ENCODE data around the gene MAP2. TPM values are rescaled to one million over a fixed set of nuclear protein-coding genes. Genes with fewer than 3 reads are reported as not detected.

MAP2 gene
- total and polyA plus RNA-seq, 2 donors (not counting 1 experiment from before 2014, with no cell fraction given) = 51.0 to 60.1 TPM

DNA sequence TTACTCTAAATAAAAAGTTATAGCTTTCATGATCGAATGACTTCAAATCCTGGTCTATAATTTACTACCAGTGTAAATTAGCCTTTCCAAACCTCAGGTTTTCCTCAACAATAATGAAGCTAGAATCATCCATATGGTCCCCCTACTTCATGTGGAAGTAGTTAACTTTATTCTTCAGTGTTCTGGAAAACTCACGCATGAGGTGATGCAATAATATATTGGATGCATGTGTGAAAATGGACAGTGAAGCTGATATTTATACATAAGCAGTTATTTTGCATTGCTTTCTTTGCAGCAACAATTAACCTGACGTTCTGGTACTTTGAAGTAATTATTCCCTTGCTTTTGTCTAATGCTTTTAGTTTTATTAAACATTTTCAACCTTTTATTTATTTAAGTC is 329.2 kb downstream of the MAP2 start:
- Histone ChIP-seq H3K27ac (ENCODE audit: insufficient read depth, low read length) (no peak overlapping the region), H3K9ac (ENCODE audit: insufficient read depth, low read length) (no peak overlapping the region), H3K4me1 (ENCODE audit: control insufficient read depth, extremely low read depth, insufficient read depth, low read length) (no peaks in the 10 kb centered on the region), H3K9me3 (ENCODE audit: control insufficient read depth, insufficient read depth, low read depth, low read length) (no peaks in the 10 kb centered on the region), H4K20me1 (ENCODE audit: control insufficient read depth, extremely low read depth, insufficient read depth, low read length) (no peaks in the 10 kb centered on the region), H3K4me3 (replicated peaks in 1 of 4; ENCODE audit: control extremely low read depth in 1 of 4, insufficient read depth in 1 of 4, low read depth in 3 of 4, low read length in 4 of 4) (no peak overlapping the region), H3K36me3 (ENCODE audit: control insufficient read depth, insufficient read depth, low read length) (no peaks in the 10 kb centered on the region), H3K79me2 (ENCODE audit: control insufficient read depth, insufficient read depth, low read length) (no peaks in the 10 kb centered on the region), H2AFZ (ENCODE audit: low read length) (no peak overlapping the region), H3K4me2 (ENCODE audit: extremely low read depth, insufficient read depth, low read length) (no peak overlapping the region), H3K27me3 (ENCODE audit: control insufficient read depth, insufficient read depth, low read length) (no peaks in the 10 kb centered on the region)
- no peak for TF ChIP-seq EZH2 (IDR thresholded peaks at IDR 0.05; ENCODE audit: low read length, missing control alignments)
- TF ChIP-seq, protein P1, sequence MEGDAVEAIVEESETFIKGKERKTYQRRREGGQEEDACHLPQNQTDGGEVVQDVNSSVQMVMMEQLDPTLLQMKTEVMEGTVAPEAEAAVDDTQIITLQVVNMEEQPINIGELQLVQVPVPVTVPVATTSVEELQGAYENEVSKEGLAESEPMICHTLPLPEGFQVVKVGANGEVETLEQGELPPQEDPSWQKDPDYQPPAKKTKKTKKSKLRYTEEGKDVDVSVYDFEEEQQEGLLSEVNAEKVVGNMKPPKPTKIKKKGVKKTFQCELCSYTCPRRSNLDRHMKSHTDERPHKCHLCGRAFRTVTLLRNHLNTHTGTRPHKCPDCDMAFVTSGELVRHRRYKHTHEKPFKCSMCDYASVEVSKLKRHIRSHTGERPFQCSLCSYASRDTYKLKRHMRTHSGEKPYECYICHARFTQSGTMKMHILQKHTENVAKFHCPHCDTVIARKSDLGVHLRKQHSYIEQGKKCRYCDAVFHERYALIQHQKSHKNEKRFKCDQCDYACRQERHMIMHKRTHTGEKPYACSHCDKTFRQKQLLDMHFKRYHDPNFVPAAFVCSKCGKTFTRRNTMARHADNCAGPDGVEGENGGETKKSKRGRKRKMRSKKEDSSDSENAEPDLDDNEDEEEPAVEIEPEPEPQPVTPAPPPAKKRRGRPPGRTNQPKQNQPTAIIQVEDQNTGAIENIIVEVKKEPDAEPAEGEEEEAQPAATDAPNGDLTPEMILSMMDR (conservative IDR thresholded peaks at IDR 0.05 in 1 of 2, IDR thresholded peaks at IDR 0.05 in 1 of 2; ENCODE audit: low read depth in 1 of 2, low read length in 2 of 2) = no peak
- DNase-seq (ENCODE audit: low read depth in 2 of 2) = no peak

DNA sequence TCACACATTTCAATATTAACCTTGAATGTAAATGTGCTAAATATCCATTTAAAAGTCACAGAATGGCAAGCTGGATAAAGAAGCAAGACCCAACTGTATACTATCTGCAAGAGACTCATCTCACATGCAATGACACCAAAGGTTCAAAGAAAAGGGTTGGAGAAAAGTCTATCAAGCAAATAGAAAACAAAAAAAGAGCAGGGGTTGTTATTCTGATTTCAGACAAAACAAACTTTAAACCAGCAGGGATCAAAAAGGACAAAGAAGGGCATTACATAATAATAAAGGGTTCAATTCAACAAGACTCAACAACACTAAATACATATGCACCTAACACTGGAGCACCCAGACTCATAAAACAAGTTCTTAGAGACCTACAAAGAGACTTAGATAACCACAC is 333.3 kb downstream of the MAP2 start:
- no peaks in the 10 kb centered on the region for H3K9me3 ChIP-seq (ENCODE audit: control insufficient read depth, insufficient read depth, low read depth, low read length)
- H3K9ac ChIP-seq (ENCODE audit: insufficient read depth, low read length) = no peak overlapping the region
- TF ChIP-seq, protein P1 (conservative IDR thresholded peaks at IDR 0.05 in 1 of 2, IDR thresholded peaks at IDR 0.05 in 1 of 2; ENCODE audit: low read depth in 1 of 2, low read length in 2 of 2) = no peak
- no peak for TF ChIP-seq EZH2 (IDR thresholded peaks at IDR 0.05; ENCODE audit: low read length, missing control alignments)
- H3K4me1 ChIP-seq (ENCODE audit: control insufficient read depth, extremely low read depth, insufficient read depth, low read length) = no peaks in the 10 kb centered on the region
- H2AFZ ChIP-seq (ENCODE audit: low read length) = no peak overlapping the region
- no peak overlapping the region for H3K4me2 ChIP-seq (ENCODE audit: extremely low read depth, insufficient read depth, low read length)
- H3K4me3 ChIP-seq (replicated peaks in 1 of 4; ENCODE audit: control extremely low read depth in 1 of 4, insufficient read depth in 1 of 4, low read depth in 3 of 4, low read length in 4 of 4) = no peak overlapping the region
- no peak for DNase-seq (ENCODE audit: low read depth in 2 of 2)
- H3K79me2 ChIP-seq (ENCODE audit: control insufficient read depth, insufficient read depth, low read length) = no peaks in the 10 kb centered on the region
- H3K27me3 ChIP-seq (ENCODE audit: control insufficient read depth, insufficient read depth, low read length) = no peaks in the 10 kb centered on the region
- no peak overlapping the region for H3K27ac ChIP-seq (ENCODE audit: insufficient read depth, low read length)
- H3K36me3 ChIP-seq (ENCODE audit: control insufficient read depth, insufficient read depth, low read length) = no peaks in the 10 kb centered on the region
- H4K20me1 ChIP-seq (ENCODE audit: control insufficient read depth, extremely low read depth, insufficient read depth, low read length) = no peaks in the 10 kb centered on the region

DNA sequence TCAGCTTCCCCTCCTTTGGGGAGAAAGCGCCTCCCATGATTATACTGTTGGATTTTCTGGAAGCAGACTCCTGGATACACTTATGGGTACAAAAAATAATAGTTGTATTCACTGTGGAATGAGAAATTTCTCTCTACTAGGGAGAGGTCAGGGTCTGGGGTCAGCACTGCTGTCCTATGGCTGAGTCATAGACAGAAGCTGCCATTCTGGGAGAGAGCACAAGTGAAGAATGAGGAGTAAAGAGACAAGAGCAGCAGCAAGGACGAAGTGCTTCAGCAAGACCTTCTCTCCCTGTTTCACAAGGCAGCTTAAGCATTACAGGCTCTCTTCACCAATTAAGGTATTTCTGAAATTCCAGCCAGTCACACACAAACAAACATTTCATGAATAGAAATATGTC is 337.7 kb downstream of the MAP2 start:
- H2AFZ ChIP-seq (ENCODE audit: low read length) = no peak overlapping the region
- no peak for TF ChIP-seq EZH2 (IDR thresholded peaks at IDR 0.05; ENCODE audit: low read length, missing control alignments)
- TF ChIP-seq, protein P1 (conservative IDR thresholded peaks at IDR 0.05 in 1 of 2, IDR thresholded peaks at IDR 0.05 in 1 of 2; ENCODE audit: low read depth in 1 of 2, low read length in 2 of 2) = no peak
- no peak overlapping the region for H3K27ac ChIP-seq (ENCODE audit: insufficient read depth, low read length)
- H4K20me1 ChIP-seq (ENCODE audit: control insufficient read depth, extremely low read depth, insufficient read depth, low read length) = no peaks in the 10 kb centered on the region
- H3K9me3 ChIP-seq (ENCODE audit: control insufficient read depth, insufficient read depth, low read depth, low read length) = no peaks in the 10 kb centered on the region
- no peak overlapping the region for H3K9ac ChIP-seq (ENCODE audit: insufficient read depth, low read length)
- no peak overlapping the region for H3K4me3 ChIP-seq (replicated peaks in 1 of 4; ENCODE audit: control extremely low read depth in 1 of 4, insufficient read depth in 1 of 4, low read depth in 3 of 4, low read length in 4 of 4)
- H3K27me3 ChIP-seq (ENCODE audit: control insufficient read depth, insufficient read depth, low read length) = no peaks in the 10 kb centered on the region
- H3K4me1 ChIP-seq (ENCODE audit: control insufficient read depth, extremely low read depth, insufficient read depth, low read length) = no peaks in the 10 kb centered on the region
- H3K36me3 ChIP-seq (ENCODE audit: control insufficient read depth, insufficient read depth, low read length) = no peaks in the 10 kb centered on the region
- H3K79me2 ChIP-seq (ENCODE audit: control insufficient read depth, insufficient read depth, low read length) = no peaks in the 10 kb centered on the region
- H3K4me2 ChIP-seq (ENCODE audit: extremely low read depth, insufficient read depth, low read length) = no peak overlapping the region
- no peak for DNase-seq (ENCODE audit: low read depth in 2 of 2)
